Loucy (cell line): ENCODE measurements around the gene C2.

ENCODE experiments used
- CTCF ChIP-seq: fragments of 200-600 bp; sonication (generic); conservative IDR thresholded peaks from 2 replicates; pipeline ENCODE4 v1.5.1; 2014; ENCODE audit warnings: mild to moderate bottlenecking, antibody characterized with exemption, low read length
- EZH2phosphoT487 ChIP-seq: fragments of 200-600 bp; IDR thresholded peaks from 2 replicates; pipeline ENCODE4 v1.6.1; 2018; ENCODE audit warnings: antibody characterized with exemption, mild to moderate bottlenecking, moderate library complexity, borderline replicate concordance

- TF ChIP-seq CTCF (no peak), EZH2phosphoT487 (no peak)
Measured at GRCh38 chr6:31933537-31933936, 6.0 kb downstream of the C2 start.
